GM11168 (cell line): ENCODE results near the gene NHEJ1.

ENCODE experiments used
- in situ Hi-C: fragments of 300-500 bp; cut with MboI; formaldehyde crosslinking; loops from one replicate; pipeline ENCODE4 v1.12.0; 2022; ENCODE audit warnings: low sequenced_read_pairs; ENCODE audit not compliant: unreplicated experiment

The NHEJ1 gene

DNA sequence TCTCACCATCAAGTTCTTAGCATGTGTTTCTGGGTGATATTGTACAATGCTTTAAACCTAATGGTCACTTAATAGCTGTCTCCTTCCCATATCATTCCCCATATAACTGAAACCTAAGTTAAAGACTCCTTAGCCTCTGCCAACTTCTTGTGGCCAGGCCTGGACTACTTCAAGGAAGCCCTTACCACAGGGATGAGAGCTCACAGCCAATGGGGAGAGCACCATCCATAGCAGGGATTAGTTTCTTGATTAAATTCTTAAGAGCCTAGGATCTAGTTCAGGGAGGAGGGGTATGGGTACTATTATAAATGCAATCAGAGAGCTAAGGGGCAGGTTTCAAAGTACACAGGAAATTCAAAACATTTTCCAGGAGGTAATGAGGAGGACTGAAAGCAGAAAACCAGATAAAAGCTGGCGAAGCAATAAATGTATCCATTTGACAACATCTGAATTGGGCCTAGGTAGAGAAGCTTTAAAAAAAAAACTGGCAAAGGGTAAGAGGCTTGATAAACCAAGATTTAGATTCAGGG lies 65.1 kb downstream of the NHEJ1 start:
- in situ Hi-C loops, result no loop called here

DNA sequence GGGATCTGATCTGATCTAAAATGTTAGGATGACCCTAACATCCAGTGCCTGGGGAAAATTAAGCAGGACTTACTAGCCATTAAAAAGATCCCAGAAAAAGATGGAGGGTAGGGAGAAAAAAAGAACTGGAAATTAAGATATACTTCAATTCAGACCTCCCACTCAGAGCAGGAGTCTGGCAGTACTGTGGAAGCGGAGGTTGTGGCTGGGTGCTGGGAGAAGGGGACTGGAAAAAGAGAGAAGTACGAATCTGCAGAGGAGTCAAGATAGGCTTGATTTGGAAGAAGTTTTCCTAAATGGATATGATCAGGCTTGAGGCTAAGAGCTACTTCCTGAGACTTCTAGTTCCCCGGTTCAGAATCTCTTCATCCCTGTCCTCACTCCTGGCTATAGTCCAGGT lies 66.4 kb downstream of the NHEJ1 start:
- in situ Hi-C loops, result no loop called here

DNA sequence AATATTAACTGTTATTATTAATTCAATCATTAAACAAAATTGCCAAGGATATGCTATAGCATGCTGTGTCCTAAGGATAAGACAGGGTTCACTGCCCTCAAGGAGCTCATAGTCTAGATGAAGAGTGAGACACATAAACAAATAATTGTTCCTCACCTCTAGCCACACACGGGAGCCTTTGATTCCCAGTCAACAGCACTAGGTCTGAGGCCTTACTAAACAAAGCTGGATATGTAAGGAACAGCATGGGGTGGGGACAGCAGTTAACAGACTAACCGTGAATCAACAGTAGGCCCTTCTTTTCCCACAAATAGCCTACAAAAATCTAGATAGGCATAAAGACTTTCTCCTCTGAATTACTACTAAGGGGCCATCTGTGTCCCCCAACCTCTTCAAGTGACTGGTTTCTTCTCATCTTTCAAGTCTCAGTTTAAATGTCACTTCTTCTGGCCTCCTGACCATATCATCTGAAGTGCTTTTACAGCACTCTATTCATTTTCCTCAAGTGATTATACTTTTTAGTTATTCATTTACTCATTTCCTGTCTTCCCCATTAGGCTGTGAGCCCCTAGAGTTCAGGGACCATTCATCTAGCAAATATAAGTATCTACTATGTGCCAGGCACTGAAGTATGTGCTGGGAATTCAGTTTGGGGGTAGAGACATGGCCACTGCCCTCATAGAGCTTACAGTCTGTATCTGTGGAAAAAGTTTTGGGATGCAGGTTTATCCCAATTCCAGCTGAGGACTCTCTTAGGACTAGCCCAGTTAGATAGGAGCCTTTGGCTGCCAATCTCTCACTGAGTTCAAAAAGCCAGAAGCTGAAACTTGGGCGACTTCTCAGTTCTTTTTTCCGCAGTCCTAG lies 69.9 kb downstream of the NHEJ1 start:
- in situ Hi-C loops, result no loop called here

DNA sequence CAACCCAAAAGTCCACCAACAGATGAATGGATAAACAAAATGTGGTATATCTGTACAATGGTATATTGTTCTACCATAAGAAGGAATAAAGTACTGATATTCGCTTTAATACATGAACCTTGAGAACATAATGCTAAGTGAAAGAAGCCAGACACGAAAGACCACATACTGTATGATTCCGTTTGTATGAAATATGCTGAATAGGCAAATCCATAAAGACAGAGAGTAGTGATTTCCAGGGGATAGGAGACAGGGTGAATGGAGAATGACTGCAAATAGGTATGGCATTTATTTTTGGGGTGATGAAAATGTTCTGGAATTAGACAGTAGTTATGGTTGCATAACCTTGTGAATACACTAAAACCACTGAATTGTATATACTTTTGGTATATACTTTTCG lies 71.3 kb downstream of the NHEJ1 start:
- in situ Hi-C loops, result no loop called here

DNA sequence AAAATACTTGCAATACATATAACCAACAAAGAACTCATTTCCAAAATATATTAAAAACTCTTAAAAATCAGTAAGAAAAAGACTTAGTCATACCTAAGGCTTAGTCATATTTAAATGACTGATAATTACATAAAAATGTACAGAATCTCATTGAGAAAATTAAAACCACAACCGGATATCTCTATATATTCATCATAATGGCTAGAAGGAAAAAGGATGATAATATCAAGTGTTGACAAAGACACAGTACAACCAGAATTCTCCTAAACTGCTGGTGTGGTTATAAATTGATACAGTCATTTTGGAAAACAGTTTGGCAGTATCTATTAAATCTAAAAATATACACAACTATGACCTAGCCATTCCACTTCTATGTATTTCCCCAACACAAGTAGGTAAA lies 72.8 kb downstream of the NHEJ1 start:
- in situ Hi-C loops, result no loop called here

DNA sequence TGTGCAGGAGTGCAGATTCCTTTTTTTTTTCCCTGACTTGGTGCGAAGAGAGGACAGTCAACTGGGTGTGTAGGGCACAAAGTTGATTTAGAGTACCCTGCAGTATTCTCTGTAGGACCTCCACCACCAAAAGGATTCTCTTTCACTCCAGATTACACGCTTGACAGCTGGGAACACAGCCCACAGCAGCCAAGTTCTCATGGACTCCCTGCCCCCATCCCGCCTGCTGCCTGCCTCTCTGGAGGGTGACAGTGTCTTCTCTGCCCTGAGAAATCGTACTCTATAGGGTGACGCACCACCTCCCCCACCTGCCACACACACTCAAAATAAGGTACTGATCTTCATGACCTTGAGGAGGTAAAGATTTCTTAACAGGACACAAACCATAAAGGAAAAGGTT lies 73.3 kb downstream of the NHEJ1 start:
- in situ Hi-C loops, result no loop called here

DNA sequence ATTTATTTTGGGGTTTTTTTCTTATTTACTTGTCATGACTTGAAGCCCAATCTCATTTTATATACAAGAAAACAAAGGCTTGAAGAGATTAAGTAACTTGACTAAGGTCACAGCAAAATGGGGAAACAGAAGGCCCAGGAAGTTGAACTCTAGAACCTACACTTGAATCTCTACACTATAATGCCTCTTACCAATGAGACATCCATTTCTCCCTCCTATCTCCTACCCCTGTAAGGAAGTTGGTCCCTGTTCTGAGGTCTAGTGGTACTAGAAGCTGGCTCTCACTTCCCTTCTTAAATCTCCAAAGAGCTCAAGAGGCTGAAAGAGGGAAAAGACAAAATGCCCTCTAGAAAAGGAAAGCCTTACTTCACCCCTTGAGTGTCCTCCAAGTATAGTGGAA lies 74.4 kb downstream of the NHEJ1 start:
- in situ Hi-C loops, result no loop called here

DNA sequence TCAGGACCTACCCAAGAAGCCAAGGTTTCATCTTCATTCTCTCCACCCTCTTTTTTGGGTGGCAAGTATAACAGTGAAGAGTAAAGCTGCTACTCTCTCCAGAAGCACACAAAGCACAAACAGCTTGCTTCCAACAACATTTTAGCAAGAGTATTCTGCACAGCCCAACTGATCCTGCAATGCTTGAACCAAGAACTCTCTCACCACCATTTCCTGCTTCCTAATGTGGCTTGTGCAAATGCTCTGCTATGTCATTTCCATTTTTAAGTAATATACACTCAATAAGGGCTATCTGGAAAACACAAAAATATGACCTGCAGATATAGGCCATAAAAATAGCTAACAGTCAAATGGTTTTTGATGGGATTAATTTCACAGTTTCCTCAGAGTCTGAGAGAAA lies 75.8 kb downstream of the NHEJ1 start:
- in situ Hi-C loops, result no loop called here

DNA sequence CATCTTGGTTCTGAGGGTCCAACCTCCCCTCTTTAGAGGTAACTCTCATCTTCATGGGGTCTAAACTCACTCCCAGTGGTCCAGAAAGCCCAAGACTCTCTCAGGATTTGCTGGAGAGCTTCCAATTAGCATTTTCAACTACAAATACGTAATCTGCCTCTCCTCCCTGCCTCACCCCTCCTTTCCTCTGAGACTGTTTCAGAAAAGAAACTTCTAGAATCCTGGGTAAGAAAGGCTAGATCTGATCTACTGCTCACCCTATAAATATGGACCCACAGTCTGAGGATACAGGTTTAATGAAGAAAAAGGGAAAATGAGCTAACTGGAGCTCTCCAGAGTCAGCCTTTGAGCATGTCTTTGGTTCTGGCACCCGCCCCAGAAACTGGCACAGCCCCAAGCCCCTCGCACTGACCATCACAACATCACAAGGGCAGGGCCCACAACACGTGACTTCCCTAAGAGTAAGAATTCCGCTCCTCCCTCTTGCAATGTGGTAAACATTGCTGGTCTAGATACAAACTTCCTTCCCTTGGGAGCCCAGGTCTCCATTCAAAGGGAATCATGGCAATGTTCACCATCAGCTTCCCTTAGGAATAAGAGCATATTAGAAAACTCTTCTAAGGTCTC lies 78.2 kb downstream of the NHEJ1 start:
- in situ Hi-C loops, result no loop called here

DNA sequence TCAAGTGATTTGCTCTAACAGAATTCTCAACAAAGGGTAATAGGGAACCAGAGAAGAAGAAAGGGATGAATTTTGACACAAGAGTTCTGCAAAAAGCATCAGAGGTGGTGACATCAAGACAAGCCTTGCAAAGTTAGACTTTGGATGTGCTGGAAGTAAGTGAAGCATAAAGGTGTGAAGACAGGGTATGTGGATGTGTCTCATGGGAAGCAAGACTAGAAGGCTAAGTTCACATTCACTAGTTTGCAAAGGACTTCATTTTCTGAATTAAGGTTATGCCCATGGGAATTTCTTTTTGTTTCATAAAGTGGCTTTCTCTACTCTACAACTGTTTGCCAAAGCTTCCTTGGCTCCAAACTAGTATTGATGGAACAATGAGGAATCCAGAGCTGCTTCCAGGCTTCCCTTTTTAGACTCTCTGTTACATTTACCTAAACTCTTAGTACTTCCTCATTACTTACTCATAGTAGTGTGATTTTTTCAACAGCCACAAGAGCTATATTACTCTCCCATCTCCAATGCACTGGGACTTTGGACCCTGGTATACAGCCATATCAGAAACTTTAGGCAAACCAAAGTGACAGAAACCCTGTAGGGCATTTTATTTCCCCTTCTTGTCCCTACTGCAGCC lies 78.8 kb downstream of the NHEJ1 start:
- in situ Hi-C loops, result no loop called here

DNA sequence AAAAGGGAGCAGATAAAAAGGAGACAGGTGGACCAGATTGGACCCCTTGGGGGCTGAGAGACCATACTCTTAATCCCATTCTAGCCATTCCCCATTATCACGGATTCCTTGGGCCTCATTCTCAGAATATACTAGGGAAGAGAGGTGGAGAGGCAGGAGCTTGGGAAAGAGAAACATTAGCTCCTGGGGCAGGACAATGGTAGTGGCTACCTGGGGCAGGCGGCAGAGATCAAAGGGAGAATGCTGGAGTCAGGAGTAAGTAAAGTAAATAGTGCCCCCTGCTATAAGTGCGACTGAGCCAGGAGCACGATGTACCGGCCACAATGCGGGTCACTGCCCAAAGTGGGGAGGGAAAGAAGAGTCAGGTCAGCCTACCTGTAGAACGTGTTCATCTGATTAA lies 79.5 kb downstream of the NHEJ1 start:
- in situ Hi-C loops, result no loop called here

DNA sequence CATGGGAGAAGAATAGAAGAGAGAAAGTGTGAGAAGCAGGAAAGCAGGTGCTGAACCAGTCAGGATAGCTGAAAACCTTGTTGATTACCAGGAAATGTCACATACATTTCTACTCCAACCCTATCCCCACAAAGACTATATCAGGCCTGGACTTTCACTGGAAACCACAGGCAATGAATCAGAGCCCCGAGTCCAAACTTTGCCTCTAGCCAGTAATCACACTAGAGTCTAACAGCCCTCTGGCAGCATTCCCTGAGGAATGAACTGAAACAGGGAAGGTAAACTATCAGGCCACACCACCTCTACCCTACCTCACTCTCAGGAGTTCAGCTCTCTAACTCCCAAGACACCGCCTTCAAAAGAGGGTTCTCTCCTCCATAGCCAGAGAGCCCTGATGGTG lies 81.2 kb downstream of the NHEJ1 start:
- in situ Hi-C loops, result no loop called here

DNA sequence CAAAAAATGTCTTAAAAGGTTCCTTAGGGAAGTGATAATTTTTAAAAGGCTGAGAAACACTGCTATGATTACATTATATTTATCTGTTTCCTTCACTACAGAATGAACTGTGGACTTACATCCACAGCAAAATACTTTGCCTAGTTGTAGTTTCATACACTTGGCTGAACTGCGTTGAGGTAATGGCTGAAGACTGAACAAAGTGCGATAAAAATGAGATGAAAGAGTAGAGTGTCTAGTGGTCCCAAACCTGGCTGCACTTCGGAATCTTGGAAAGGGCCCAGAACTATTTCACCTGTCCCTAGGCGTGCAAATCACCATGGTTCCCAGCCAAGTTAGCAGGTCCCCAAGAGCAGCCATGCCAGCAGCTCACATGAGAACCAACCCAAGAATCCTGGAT lies 81.7 kb downstream of the NHEJ1 start:
- in situ Hi-C loops, result no loop called here

DNA sequence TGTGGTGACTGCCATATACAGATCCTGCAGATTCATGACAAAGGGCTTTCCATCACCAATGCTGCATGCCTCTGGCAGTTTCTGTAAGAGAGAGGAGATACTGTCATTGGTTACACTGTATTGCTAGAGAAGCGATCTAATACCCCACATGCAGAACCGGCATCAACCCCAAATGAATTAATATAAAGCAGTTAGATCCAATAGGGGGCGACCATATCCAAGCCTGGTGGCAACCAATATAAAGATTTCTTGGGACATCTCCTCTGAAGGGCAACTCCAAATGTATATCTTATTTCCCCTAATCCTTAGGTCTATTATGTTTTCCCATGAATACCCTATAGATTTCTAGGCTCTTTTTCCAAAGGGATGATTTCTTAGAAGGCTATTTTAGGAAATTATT lies 82.5 kb downstream of the NHEJ1 start:
- in situ Hi-C loops, result no loop called here

DNA sequence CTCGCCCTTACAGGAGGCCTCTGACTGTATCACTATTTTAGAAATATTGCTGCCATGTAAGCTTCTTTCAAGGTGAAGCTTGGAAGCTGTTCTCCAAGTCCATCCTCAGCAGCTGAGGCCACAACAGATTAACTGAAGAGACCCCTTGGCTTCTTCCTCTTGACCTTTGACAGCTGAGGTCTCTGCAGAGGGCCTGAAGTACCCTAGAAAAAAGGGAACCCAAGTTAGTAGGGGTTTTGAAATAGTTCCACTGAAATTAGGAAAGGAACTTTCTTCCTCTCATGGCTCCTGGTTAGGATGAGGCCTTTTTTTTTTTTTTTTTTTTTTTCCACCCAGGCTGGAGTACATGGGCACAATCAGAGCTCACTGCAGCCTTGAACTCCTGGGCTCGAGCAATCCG lies 84.4 kb downstream of the NHEJ1 start:
- in situ Hi-C loops, result no loop called here

DNA sequence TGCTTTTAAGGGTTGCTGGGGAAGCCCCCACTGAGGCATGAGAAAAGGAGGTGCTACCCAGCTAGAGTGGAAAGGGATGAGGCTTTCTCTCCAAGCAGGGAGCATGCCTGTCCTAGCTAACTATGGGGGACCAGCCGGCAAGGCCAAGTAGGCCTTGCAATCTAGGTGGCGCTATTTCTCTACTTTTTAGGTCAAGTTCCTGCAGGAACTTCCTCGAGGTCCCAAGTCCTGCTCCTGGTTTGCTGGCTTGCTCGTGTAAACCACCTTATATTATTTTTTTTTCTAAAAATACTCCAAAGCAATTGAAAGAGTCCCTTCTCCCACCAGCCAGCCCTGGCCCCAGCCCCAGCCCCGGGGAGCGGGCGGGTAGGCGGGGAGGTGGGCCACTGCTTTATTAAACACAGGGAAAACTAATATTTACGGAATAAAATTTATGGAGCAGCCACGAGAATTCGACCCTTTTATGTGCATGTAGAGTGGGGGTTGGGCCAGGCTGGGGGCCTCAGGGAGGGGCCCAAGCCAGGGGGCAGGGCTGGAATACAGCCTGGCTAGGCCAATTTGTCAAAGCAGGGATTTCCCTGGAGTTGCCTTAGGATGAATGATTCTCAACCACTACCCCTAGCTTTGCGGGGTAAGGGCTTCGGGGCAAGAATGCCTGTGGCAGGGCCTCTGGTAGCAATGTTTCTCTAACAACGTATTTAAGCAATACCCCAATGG lies 87.0 kb downstream of the NHEJ1 start:
- in situ Hi-C loops, result no loop called here

DNA sequence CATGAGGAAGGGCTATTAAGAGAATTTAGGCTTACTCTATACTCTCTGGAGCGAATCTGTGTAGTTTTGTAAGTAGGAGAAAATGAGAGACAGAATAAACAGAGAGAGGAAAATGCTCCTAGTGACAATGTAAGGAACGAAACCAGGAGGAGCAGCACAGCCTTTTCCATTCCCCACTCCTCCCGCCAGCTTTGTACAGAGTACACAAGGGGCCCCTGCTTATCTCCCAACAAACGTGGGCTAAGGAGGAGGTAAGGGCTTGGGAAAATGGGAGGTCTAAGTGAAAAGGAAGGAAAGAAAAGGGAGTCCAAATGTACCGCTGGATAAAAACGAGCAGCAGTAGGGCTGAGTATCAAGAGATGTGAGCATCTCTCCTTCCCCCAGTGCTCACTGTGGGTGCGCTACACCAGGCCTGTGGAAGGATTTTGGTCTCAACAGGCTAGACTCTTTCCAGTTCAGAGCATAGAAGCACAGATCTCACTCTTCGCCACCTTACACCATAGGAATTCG lies 87.8 kb downstream of the NHEJ1 start:
- in situ Hi-C loops, result no loop called here

DNA sequence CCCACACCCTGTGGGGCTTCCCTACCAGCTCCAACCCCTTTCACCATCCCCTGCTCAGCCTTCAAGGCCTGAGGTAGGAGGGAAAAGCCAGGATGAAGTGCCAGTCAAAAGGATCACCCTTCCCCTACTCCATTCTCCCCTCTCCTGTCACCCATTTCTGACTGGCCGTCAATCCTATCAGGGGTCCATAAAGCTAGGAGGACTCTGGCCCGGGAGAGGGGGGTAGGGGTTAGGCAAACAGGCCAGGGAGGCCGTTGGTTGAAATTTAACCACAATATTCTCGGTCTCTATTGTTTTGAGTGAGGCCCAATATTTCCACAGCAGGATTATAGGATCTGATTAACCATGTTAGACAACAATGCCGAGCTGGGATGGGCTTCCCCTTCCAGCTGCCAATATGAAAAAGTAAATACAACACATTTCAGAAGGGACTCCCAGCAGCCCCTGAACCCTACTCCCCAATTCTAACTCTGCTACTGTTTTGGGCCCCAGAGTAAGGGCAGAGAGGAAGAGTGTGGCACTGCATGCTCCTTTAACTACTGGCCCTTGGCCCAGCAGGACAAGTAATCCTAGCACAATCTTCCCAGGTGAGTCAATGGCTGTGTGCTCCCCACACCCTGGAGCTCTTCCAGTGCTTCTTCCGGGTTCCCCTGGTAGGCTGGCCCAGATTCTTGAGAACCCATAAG lies 89.3 kb downstream of the NHEJ1 start:
- in situ Hi-C loops, result no loop called here

DNA sequence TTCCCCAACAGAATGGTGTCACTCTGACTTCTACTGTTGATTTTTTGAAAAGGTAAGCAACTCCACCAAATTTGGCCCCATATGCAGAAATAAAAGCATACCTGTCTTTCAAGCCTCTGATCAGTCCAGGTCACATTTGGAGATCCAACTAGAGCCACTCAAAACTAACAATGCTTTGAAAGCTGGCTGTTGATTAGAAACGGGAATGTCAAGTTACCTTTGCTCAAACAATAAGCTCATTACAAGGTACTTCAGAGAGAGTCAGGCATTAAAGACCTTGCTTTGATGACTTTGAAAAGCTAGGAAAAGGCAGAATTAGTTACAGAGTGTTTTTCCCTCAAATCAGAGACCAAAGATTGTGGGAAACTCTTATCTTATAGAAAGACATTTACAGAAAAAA lies 95.1 kb downstream of the NHEJ1 start:
- in situ Hi-C loops, result no loop called here

DNA sequence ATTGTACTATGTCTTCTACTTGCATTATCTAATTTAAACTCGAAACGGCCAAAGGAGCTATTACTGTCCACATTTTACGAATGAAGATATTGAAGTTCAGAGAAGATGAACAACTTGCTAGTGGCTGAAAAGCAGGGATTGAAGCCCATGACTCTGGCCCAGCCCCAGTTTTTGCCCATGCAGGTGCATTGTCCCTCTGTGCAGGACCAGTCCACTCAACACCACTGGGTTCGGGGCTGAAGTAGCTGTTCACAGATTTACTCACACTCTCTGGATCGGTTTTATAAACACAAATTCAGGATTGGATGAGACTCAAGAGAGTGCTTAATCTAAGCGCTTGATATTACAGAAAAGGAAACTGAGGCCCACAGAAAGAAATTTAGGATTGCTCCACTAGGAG lies 98.5 kb downstream of the NHEJ1 start:
- in situ Hi-C loops, result no loop called here
